LHCN-M2 (cell line): ENCODE measurements around the gene MAGI1. TPM values are rescaled to one million over a fixed set of nuclear protein-coding genes. Genes with fewer than 3 reads are reported as not detected.
A peak's percentile ranks its signal among the peaks of the same experiment; 100 is the strongest.
"Not testable (repeated sequence)": the region's sequence is repeated elsewhere in the genome, so short reads cannot be mapped to it uniquely, and the experiment has no call there.

ENCODE experiments used
- DNase-seq: peaks from one replicate; pipeline ENCODE4 v3.0.0-alpha.2; 2012; ENCODE audit warnings: low read depth
- polyA plus RNA-seq: library from polyadenylated mRNA; unstranded; fragments of >200 nt; gene quantifications from one replicate; pipeline ENCODE4 v1.2.1, GENCODE V29; 2012; ENCODE audit warnings: missing spikeins
- total RNA-seq: library from RNA; depleted of rRNA; stranded (reverse); fragments of >200 nt; gene quantifications from 2 replicates; pipeline ENCODE4 v1.2.3, GENCODE V29; 2014; rRNA removed

The MAGI1 gene
- 5.5 TPM in 2 replicates for total RNA-seq
- polyA plus RNA-seq, result 7.8 TPM

DNA sequence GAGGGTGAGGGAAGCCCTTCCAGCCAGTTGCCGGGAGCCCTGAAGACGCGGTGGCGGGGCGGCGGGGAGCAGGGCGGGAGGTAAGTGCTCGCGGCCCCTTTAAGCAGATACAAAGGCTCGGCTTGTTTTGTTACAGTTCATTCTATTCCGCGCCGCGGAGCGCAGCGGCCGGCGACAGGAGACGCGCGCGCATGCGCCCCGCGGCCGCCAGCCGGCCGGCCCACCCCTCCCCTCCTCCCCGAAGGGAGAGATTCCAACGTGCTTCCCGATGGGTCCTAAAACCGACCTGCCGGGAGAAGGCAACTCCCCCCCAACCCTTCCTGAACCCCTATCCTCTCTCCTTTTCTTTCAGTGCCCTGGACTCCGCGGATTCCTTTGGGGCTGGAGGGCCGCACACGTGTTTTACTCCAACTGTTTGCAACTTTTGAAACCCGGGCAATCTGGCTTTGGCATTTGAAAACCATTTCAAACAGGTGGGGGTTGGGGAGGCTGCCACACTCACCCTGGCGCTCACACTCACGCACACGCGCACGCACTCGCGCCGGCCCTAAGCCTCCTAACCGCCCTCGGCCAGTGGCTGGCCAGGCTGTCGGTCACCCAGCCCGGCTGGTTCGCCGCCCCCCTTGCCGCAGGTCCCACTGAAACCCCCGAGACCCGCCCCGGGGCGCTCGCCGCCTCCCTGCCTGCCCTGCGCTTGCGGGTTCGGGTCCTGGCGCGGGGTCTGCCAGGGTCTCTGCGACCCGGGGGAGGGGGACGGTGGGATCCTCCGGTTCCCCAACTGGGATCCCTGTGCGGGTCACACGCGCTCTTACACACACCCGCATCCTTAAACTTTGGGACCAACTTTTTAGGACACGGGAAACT lies at the start of gene MAGI1:
Gene MAGI1, minus strand, starts transcription at position 193 of the 864 bp plus-strand sequence. CDS start 610 bp downstream, outside the sequence.
- DNase-seq, result peak; percentile 95

DNA sequence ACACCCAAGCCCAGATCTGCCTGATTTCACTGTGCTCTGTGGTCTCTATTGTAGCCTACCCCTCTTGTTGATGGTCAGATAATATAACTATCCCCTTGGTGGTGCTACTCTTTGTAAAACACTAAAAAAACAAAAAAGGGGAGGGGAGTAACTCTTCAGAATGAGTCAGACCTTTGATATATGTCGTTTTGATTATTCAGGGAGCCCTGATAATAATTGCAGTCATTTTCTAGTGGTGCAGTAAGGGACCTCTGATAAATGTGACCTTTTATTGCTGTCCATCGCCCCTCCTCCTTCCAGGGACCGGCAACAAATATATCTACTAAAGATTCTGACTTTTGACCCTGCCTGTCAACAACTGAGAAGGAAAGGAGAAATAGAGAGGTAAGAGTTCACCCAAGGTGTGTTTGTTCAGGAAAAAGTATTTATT lies 45.1 kb upstream of the MAGI1 start:
- no peak for DNase-seq

GRCh38 chr3:66083096-66083678 lies 44.5 kb upstream of the MAGI1 start:
- no peak for DNase-seq

GRCh38 chr3:66082679-66083078 lies 44.0 kb upstream of the MAGI1 start:
- no peak for DNase-seq

DNA sequence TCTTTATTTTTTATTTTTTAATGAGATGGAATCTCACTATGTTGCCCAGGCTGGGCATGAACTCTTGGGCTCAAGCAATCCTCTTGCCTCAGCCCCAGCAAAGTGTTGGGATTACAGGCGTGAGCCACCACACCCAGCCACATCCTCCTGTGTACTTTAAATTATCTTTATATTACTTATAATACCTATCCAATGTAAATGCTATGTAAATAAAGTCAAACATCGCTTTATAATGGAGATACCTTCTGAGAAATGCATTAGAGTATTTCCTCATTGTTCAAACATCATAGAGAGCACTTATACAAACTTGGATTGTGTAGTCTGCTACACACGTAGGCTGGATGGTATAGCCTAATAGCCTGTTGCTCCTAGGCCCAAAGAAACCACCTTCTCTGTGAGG lies 41.4 kb upstream of the MAGI1 start:
- no peak for DNase-seq

GRCh38 chr3:66077973-66078372 lies 39.3 kb upstream of the MAGI1 start:
- DNase-seq, result no peak

DNA sequence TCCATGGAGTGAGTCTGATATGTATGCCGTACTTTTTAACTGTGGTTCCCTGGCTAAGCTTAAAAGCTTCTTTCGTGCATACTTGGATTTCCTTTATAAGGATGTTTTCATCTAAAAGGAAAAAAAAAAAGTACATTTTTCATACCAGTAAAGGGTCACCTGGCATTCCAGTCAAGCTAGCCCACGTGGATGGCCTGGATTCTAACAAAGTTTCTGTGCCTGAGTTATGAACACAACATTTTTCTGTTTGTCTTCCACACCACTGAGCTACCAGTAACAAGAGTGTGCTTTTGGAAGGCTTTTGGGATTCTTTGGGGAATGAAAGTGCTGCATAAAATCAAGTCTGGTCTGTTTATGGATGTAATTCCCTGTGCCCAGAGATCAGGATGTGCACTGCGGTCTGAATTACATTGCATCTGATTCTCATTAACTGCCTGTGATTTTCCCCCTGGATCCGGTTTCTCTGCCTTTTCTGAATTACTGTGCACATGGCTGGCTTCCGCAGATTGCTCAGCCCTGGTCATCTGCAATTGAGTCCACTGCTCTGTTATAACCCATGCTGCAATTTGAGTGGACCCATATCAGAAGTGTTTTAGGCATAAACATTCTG lies 38.2 kb upstream of the MAGI1 start:
- DNase-seq, result no peak

DNA sequence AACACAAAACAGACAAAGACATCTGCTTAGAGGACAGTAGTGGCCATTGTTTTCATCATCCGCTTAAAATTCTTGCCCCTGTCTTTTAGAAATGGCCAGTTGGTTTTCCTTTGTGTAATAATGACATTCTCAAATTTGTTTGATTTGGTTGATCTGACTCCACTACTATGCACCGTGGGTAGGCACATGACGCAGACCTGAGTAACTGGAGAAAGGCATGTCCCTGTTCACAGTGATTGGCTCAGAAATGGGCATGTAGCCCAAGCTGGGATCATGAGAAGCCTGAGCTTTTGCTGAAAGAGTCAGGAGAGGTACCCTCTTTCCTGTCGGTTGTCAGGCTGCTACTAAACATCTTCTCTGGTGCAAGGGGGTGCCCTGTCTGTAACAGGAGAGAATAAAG lies 36.6 kb upstream of the MAGI1 start:
- DNase-seq, result peak; percentile 69

DNA sequence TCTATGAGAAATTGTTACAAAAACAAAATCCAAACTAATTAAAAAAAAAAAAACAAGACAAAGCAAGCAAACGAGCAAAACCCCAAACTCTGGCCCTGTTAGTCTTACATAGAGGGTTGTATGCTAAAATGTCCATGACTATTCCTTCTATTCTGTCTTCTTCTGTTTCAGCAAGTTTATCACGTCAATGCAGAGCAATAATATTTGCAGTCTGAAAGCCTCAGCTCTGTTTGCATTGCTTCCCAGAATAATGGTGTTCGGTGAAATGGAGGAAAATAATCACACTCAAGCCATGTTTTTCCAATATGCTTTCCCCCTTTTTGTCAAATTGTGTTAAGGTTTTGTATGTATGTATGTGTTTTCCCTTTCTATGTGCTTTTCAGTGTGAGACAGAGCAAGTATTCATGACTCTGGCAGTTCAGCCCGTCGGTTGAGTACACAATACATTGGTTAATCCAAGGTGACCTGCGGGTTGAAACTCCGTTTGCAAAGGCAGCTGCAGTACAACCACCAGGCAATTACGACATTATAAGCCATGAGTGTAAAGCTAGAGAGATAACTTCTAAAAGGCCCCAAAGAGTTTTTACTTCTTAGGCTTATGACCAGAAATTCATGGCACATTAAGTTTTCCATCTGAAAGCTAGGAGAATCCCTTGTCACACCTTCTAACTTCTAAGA lies 34.9 kb upstream of the MAGI1 start:
- no peak for DNase-seq

GRCh38 chr3:66068255-66068654 lies 29.5 kb upstream of the MAGI1 start:
- DNase-seq, result no peak

DNA sequence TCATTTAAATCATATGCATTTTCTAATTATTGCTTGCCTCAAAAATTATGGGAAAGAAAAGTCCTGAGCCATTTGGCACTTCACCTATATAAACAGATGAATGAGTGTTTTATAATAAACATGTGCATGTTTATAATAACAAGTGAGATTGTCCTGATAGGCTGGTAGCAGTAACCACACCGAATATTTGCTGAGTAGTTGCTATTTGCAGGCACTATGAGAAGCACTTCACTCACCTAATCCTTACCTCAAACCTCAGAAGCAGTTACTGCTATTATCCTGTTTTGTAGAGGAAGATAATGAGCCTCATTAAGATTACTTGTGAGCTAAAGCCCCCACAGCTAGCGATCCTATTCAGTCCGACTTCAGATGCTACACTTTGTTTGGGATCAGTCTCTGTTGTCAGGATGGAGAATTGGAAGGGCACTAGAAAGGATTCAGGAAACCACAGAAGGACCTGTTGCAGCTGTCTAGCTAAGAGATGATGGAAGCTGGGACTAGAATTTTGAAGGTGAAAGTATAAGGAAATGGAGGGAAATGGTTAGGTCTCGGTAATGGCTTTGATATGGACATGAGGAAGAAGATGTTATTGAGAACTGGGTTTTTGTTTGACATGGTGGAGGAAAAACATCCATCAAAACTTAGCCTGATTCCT lies 28.4 kb upstream of the MAGI1 start:
- DNase-seq, result no peak

DNA sequence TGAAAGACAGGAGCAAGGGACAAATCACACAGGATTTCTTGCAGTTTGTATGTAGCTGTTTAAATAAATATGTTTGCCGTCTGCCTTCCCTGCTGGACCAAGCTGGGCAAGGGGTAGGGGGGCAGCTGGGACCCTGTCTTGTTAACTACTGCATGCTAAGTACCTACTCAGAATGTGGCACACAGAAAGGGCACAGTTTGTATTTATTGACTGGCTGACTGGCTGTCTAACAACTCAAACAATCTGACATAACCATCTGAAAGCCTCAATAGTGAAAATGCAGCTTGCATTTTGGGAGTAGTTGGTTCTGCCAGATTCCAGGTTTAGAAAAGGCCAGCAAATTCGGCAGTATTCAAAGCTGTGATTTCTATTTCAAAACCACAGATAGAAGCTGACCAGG lies 16.6 kb upstream of the MAGI1 start:
- no peak for DNase-seq

- peak; percentile 24 for DNase-seq
These were observed 14.9 kb upstream of the MAGI1 start for GRCh38 chr3:66053550-66054094.

GRCh38 chr3:66052721-66053549 lies 14.2 kb upstream of the MAGI1 start:
- peak; percentile 50 for DNase-seq

DNA sequence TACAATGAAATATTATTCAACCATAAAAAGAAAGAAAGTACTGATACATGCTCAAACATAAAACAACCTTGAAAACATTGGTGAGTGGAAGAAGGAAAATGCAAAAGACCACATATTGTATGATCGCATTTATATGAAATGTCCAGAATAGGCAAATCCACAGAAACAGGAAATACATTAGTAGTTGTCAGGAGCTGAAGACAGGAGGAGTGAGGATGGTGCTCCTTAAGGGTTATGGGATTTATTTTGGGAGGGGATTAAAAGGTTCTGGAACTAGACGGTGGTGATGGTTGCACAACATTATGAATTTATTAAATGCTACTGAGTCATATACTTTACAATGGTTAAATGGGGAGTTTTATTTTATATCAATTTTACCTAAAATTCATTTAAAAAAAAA lies 12.1 kb upstream of the MAGI1 start:
- DNase-seq, result no peak

- DNase-seq, result no peak
These were observed 9.3 kb upstream of the MAGI1 start for GRCh38 chr3:66048051-66048395.

- DNase-seq, result peak; percentile 96
These were observed 8.8 kb upstream of the MAGI1 start for GRCh38 chr3:66047311-66048050.

- not testable (repeated sequence) for DNase-seq
These were observed 7.6 kb upstream of the MAGI1 start for GRCh38 chr3:66046321-66046720.

GRCh38 chr3:66041828-66042227 lies 3.1 kb upstream of the MAGI1 start:
- DNase-seq, result no peak

GRCh38 chr3:66041116-66041515 lies 2.4 kb upstream of the MAGI1 start:
- peak; percentile 63 for DNase-seq
